ENCODE results near the gene ESRP2.

DNA sequence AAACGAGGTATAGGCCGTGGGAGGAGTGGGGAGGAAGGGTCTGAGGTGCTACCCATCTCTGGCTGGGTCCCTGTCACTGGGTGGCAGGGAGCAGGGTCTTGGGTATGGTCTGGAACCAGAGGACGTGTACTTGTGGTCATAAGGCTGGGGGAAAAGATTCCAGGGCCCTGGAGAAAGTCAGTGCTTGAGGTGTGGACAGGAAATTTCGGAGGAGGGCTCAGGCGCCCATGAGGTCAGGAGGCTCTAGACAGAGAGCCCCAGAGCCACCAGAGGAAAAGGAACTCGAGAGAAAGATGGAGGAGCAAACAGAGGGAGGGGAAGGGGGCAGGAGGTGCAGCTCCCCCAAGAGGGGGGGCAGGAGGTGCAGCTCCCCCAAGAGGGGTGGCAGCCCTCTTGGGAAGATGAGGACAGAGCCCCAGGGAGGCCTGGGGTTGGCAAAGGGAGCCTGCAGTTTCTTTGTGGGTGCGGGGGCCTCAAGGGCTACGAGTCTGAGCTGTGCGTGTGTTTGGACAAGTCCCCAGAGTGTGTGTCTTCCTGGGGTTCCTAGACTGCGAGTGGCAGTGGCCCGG is 27.7 kb upstream of the ESRP2 start:
- TF ChIP-seq TCF12 (IDR thresholded peaks at IDR 0.05; ENCODE audit: low read depth), result no peak
- TF ChIP-seq, protein P1, sequence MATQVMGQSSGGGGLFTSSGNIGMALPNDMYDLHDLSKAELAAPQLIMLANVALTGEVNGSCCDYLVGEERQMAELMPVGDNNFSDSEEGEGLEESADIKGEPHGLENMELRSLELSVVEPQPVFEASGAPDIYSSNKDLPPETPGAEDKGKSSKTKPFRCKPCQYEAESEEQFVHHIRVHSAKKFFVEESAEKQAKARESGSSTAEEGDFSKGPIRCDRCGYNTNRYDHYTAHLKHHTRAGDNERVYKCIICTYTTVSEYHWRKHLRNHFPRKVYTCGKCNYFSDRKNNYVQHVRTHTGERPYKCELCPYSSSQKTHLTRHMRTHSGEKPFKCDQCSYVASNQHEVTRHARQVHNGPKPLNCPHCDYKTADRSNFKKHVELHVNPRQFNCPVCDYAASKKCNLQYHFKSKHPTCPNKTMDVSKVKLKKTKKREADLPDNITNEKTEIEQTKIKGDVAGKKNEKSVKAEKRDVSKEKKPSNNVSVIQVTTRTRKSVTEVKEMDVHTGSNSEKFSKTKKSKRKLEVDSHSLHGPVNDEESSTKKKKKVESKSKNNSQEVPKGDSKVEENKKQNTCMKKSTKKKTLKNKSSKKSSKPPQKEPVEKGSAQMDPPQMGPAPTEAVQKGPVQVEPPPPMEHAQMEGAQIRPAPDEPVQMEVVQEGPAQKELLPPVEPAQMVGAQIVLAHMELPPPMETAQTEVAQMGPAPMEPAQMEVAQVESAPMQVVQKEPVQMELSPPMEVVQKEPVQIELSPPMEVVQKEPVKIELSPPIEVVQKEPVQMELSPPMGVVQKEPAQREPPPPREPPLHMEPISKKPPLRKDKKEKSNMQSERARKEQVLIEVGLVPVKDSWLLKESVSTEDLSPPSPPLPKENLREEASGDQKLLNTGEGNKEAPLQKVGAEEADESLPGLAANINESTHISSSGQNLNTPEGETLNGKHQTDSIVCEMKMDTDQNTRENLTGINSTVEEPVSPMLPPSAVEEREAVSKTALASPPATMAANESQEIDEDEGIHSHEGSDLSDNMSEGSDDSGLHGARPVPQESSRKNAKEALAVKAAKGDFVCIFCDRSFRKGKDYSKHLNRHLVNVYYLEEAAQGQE (IDR thresholded peaks at IDR 0.05; ENCODE audit: low read depth), result no peak

All from Ishikawa (cell line).